NB4 (cell line): ENCODE measurements around the gene TCF4.

Source experiments
- DNase-seq: peaks from one replicate; pipeline ENCODE4 v3.0.0; 2010; ENCODE audit warnings: low read depth
- H3K4me3 ChIP-seq: one replicate; pipeline ENCODE4 v1.5.1; 2011; ENCODE audit warnings: mild to moderate bottlenecking, low read depth, low read length, moderate library complexity
- CTCF ChIP-seq: IDR thresholded peaks from one replicate; pipeline ENCODE4 v1.5.1; 2012; ENCODE audit warnings: low read depth, low read length
- MAX ChIP-seq: IDR thresholded peaks from 2 replicates; pipeline ENCODE4 v1.6.1; 2011; ENCODE audit warnings: low read depth, low read length
- MYC ChIP-seq: IDR thresholded peaks from 2 replicates; pipeline ENCODE4 v1.6.1; 2011; ENCODE audit warnings: low read depth, low read length
- POLR2A ChIP-seq: IDR thresholded peaks from 2 replicates; pipeline ENCODE4 v1.6.1; 2011; ENCODE audit warnings: mild to moderate bottlenecking; ENCODE audit not compliant: insufficient read length; ENCODE audit errors: extremely low read depth

TCF4 gene

GRCh38 chr18:55592106-55592505 is 4.1 kb upstream of the TCF4 start:
- no peak overlapping the region for H3K4me3 ChIP-seq
- TF ChIP-seq CTCF: no peak
- no peak for TF ChIP-seq MYC
- no peak for DNase-seq

- peak overlapping the region; percentile 61 for H3K4me3 ChIP-seq
- peak; percentile 85 for DNase-seq
- TF ChIP-seq MYC (no peak), MAX (no peak), CTCF (no peak), POLR2A (no peak)
These were observed 1.8 kb upstream of the TCF4 start for GRCh38 chr18:55589625-55590291.

GRCh38 chr18:55588870-55589595 is 1.0 kb upstream of the TCF4 start:
- TF ChIP-seq MYC (no peak), POLR2A (no peak)
- peak; percentile 7 for DNase-seq
- H3K4me3 ChIP-seq: peak overlapping the region; percentile 61

- H3K4me3 ChIP-seq: peak overlapping the region; percentile 42
- no peak for TF ChIP-seq POLR2A
- TF ChIP-seq MYC: no peak
- TF ChIP-seq CTCF: no peak
- TF ChIP-seq MAX: no peak
- peak; percentile 12 for DNase-seq
These were observed 428 bp downstream of the TCF4 start for GRCh38 chr18:55587418-55588110.

- DNase-seq: no peak
- TF ChIP-seq CTCF: no peak
- no peak for TF ChIP-seq MAX
- no peak for TF ChIP-seq POLR2A
- no peak for TF ChIP-seq MYC
- H3K4me3 ChIP-seq: no peak overlapping the region
These were observed 2.0 kb downstream of the TCF4 start for GRCh38 chr18:55585920-55586561.
